Esophagus (tissue), 2 donors: Measurements from ENCODE around the gene FAM78A. TPM values are rescaled to one million over a fixed set of nuclear protein-coding genes. Genes with fewer than 3 reads are reported as not detected.

Source experiments
- H3K27ac ChIP-seq, 2 donors: one replicate each; pipeline ENCODE4 v1.5.1; 2013; ENCODE audit warnings: low read depth in 2 of 2, mild to moderate bottlenecking in 2 of 2, inconsistent platforms in 1 of 2, low read length in 1 of 2, moderate library complexity in 1 of 2
- H3K27me3 ChIP-seq, 2 donors: one replicate each; pipeline ENCODE4 v1.6.1; 2013; ENCODE audit warnings: low read length in 2 of 2, control low read depth in 1 of 2, mild to moderate bottlenecking in 1 of 2; ENCODE audit not compliant: insufficient read depth in 2 of 2, control insufficient read depth in 1 of 2
- H3K36me3 ChIP-seq, 2 donors: one replicate each; pipeline ENCODE4 v1.6.1; 2013; ENCODE audit warnings: low read length in 1 of 2; ENCODE audit not compliant: control insufficient read depth in 2 of 2, insufficient read depth in 2 of 2
- H3K4me1 ChIP-seq, 2 donors: one replicate each; pipeline ENCODE4 v1.6.1; 2013; ENCODE audit warnings: low read length in 1 of 2; ENCODE audit not compliant: control insufficient read depth in 2 of 2, insufficient read depth in 2 of 2
- H3K4me3 ChIP-seq, 2 donors: one replicate each; pipeline ENCODE4 v1.5.1; 2013; ENCODE audit warnings: low read length in 2 of 2, mild to moderate bottlenecking in 2 of 2, low read depth in 1 of 2, moderate library complexity in 1 of 2
- H3K9me3 ChIP-seq, 2 donors: one replicate each; pipeline ENCODE4 v1.6.1; 2013; ENCODE audit warnings: mild to moderate bottlenecking in 2 of 2, low read depth in 1 of 2, low read length in 1 of 2, moderate library complexity in 1 of 2; ENCODE audit not compliant: control insufficient read depth in 2 of 2, insufficient read depth in 1 of 2
- WGBS, 2 donors: extraction: QIAGEN DNeasy Blood & Tissue Kit; methylation state at CpG; one replicate each; pipeline ENCODE4 v1.1.7; 2013; 5-methylcytosine and 5-hydroxymethylcytosine counted together
- polyA plus RNA-seq, 2 donors: library from polyadenylated mRNA; stranded (reverse); fragments of 200-250 nt; gene quantifications; one replicate each; pipeline ENCODE4 v1.2.3, GENCODE V29; 2013
- donor health status: healthy with polysubstance abuse.
- donor health status: Bipolar disorder and iron deficiency.

Gene FAM78A
- polyA plus RNA-seq, 2 donors: 0.62 to 0.86 TPM

- H3K27me3 ChIP-seq: no peaks in the 10 kb centered on the region
- peaks cover 0 to 2% of the 10 kb centered on the region in 2 donors for H3K9me3 ChIP-seq
- H3K4me1 ChIP-seq: no peaks in the 10 kb centered on the region
- H3K36me3 ChIP-seq: no peaks in the 10 kb centered on the region
- 30 to 34% methylated on average over 20 of the region's 20 CpGs for WGBS, 2 donors
- H3K27ac ChIP-seq: no peak overlapping the region
- peak overlapping the region in 1 of 2 donors; percentile 1 for H3K4me3 ChIP-seq
These were observed 34.7 kb upstream of the FAM78A start for GRCh38 chr9:131310833-131311554.

- 85% methylated on average over 18 of the region's 18 CpGs for WGBS, 2 donors
- H3K4me3 ChIP-seq: no peak overlapping the region
- no peak overlapping the region for H3K27ac ChIP-seq
- no peaks in the 10 kb centered on the region for H3K27me3 ChIP-seq
- no peaks in the 10 kb centered on the region for H3K36me3 ChIP-seq
- H3K4me1 ChIP-seq: no peaks in the 10 kb centered on the region
- peaks cover 0 to 2% of the 10 kb centered on the region in 2 donors for H3K9me3 ChIP-seq
These were observed 33.4 kb upstream of the FAM78A start for GRCh38 chr9:131309530-131310276.

GRCh38 chr9:131308906-131309529 is 32.7 kb upstream of the FAM78A start:
- Histone ChIP-seq H3K27ac (no peak overlapping the region), H3K27me3 (no peaks in the 10 kb centered on the region), H3K4me3 (no peak overlapping the region), H3K9me3 (peaks cover 0 to 2% of the 10 kb centered on the region in 2 donors), H3K36me3 (no peaks in the 10 kb centered on the region), H3K4me1 (no peaks in the 10 kb centered on the region)
- 76 to 79% methylated on average over 17 of the region's 17 CpGs for WGBS, 2 donors

GRCh38 chr9:131308452-131308851 is 32.1 kb upstream of the FAM78A start:
- WGBS, 2 donors: 87 to 91% methylated on average over 11 of the region's 11 CpGs
- H3K9me3 ChIP-seq: peaks cover 0 to 2% of the 10 kb centered on the region in 2 donors
- H3K27ac ChIP-seq: no peak overlapping the region
- no peak overlapping the region for H3K4me3 ChIP-seq
- no peaks in the 10 kb centered on the region for H3K4me1 ChIP-seq
- no peaks in the 10 kb centered on the region for H3K36me3 ChIP-seq
- no peaks in the 10 kb centered on the region for H3K27me3 ChIP-seq

GRCh38 chr9:131307974-131308373 is 31.7 kb upstream of the FAM78A start:
- no peak overlapping the region for H3K4me3 ChIP-seq
- no peaks in the 10 kb centered on the region for H3K27me3 ChIP-seq
- H3K27ac ChIP-seq: no peak overlapping the region
- no peaks in the 10 kb centered on the region for H3K4me1 ChIP-seq
- peaks cover 0 to 2% of the 10 kb centered on the region in 2 donors for H3K9me3 ChIP-seq
- 88 to 89% methylated on average over 30 to 31 of the region's 31 CpGs for WGBS, 2 donors
- no peaks in the 10 kb centered on the region for H3K36me3 ChIP-seq

- Histone ChIP-seq H3K9me3 (peaks cover 0 to 2% of the 10 kb centered on the region in 2 donors), H3K27me3 (no peaks in the 10 kb centered on the region), H3K27ac (no peak overlapping the region), H3K36me3 (no peaks in the 10 kb centered on the region), H3K4me1 (no peaks in the 10 kb centered on the region), H3K4me3 (no peak overlapping the region)
- WGBS, 2 donors: 90 to 94% methylated on average over 14 of the region's 14 CpGs
These were observed 30.2 kb upstream of the FAM78A start for GRCh38 chr9:131306397-131307004.

- Histone ChIP-seq H3K4me1 (no peaks in the 10 kb centered on the region), H3K27ac (no peak overlapping the region), H3K36me3 (no peaks in the 10 kb centered on the region), H3K9me3 (peaks cover 0 to 2% of the 10 kb centered on the region in 2 donors), H3K4me3 (no peak overlapping the region), H3K27me3 (no peaks in the 10 kb centered on the region)
- 69 to 73% methylated on average over 19 of the region's 19 CpGs for WGBS, 2 donors
These were observed 28.5 kb upstream of the FAM78A start for GRCh38 chr9:131304676-131305355.

- no peaks in the 10 kb centered on the region for H3K36me3 ChIP-seq
- H3K4me1 ChIP-seq: no peaks in the 10 kb centered on the region
- no peak overlapping the region for H3K4me3 ChIP-seq
- no peaks in the 10 kb centered on the region for H3K27me3 ChIP-seq
- WGBS, 2 donors: 68 to 71% methylated on average over 11 of the region's 11 CpGs
- H3K27ac ChIP-seq: no peak overlapping the region
- H3K9me3 ChIP-seq: peaks cover 0 to 2% of the 10 kb centered on the region in 2 donors
These were observed 27.3 kb upstream of the FAM78A start for GRCh38 chr9:131303381-131304321.
